ENCODE results near the gene ASB4.

DNA sequence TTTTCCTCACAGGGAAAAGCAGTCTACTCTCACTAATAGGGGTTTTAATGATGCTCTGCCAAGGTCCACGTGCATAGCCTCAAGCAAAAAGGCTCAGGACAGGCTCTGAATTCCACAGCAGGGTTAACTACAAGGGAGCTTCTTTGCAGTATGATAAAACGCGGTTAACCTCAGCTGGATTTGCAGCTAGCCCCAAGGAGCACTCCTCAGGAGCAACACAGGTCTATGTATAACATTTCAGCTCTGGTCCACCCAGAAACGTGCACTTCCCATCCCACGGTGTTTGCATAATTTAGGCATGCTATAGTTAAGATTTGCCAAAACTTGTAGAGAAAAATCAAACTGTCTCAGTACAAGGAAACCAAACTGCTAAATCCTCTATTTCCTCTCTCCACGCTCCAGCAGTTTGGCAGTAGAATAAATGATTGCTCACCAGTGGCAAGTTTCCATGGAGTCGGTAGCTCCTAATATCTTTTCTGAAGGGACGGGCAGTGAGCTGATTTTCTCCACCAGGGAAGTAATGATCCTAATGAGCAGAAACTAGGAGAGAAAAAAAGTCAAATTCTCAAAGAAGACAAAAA lies 13.1 kb upstream of the ASB4 start:
- TF ChIP-seq, protein P1, sequence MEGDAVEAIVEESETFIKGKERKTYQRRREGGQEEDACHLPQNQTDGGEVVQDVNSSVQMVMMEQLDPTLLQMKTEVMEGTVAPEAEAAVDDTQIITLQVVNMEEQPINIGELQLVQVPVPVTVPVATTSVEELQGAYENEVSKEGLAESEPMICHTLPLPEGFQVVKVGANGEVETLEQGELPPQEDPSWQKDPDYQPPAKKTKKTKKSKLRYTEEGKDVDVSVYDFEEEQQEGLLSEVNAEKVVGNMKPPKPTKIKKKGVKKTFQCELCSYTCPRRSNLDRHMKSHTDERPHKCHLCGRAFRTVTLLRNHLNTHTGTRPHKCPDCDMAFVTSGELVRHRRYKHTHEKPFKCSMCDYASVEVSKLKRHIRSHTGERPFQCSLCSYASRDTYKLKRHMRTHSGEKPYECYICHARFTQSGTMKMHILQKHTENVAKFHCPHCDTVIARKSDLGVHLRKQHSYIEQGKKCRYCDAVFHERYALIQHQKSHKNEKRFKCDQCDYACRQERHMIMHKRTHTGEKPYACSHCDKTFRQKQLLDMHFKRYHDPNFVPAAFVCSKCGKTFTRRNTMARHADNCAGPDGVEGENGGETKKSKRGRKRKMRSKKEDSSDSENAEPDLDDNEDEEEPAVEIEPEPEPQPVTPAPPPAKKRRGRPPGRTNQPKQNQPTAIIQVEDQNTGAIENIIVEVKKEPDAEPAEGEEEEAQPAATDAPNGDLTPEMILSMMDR (conservative IDR thresholded peaks at IDR 0.05) = no peak
- TF ChIP-seq ZFX (IDR thresholded peaks at IDR 0.05) = no peak

Data from C4-2B (cell line).